Upper lobe of right lung (tissue), 1 donor: ENCODE measurements around the gene FIBCD1. TPM values are rescaled to one million over a fixed set of nuclear protein-coding genes. Genes with fewer than 3 reads are reported as not detected.

Experiments used
- ATAC-seq: fragments of 200-7000 bp; cut with Tn5 transposase; one replicate; pipeline ENCODE4 v1.9.1; 2020; ENCODE audit warnings: mild to moderate bottlenecking, moderate library complexity
- DNase-seq: peaks from one replicate; pipeline ENCODE4 v3.0.0-alpha.2; 2020
- H3K27ac ChIP-seq: fragments of 200-600 bp; one replicate; pipeline ENCODE4 v1.8.0; 2022
- H3K27me3 ChIP-seq: fragments of 200-600 bp; one replicate; pipeline ENCODE4 v1.8.0; 2022; ENCODE audit warnings: mild to moderate bottlenecking
- H3K36me3 ChIP-seq: fragments of 200-600 bp; one replicate; pipeline ENCODE4 v1.8.0; 2022
- H3K4me1 ChIP-seq: fragments of 200-600 bp; one replicate; pipeline ENCODE4 v1.8.0; 2022
- H3K4me3 ChIP-seq: fragments of 200-600 bp; one replicate; pipeline ENCODE4 v1.8.0; 2022; ENCODE audit warnings: mild to moderate bottlenecking
- H3K9me3 ChIP-seq: fragments of 200-600 bp; one replicate; pipeline ENCODE4 v1.8.0; 2022
- CTCF ChIP-seq: fragments of 200-600 bp; IDR thresholded peaks from one replicate; pipeline ENCODE4 v1.8.0; 2022; ENCODE audit warnings: antibody characterized with exemption
- intact Hi-C: fragments of 100-400 bp; cut with DNase I; formaldehyde crosslinking; loops from one replicate; pipeline ENCODE4 v1.11.0; 2022
- total RNA-seq: library from RNA; stranded (reverse); fragmentation: NEBNext Ultra II Directional; extraction: Animal tissue kit (Norgen Biotek cat#: 25700); gene quantifications from one replicate; pipeline ENCODE4 v1.2.1, GENCODE V29; 2021
- donor health status: DM: no; HTN: yes; CAD: no; lungs with severe emphysema.

Gene FIBCD1
- total RNA-seq, 1 donor from 2014 or later: 2.7 TPM

GRCh38 chr9:130896233-130897014 is 42.6 kb downstream of the FIBCD1 start, which contains the start of gene QRFP:
QRFP (minus strand) TSS chr9:130896812; CDS start chr9:130893838, 2,974 bp downstream.
- no peaks in the 10 kb centered on the region for H3K4me1 ChIP-seq
- H3K4me3 ChIP-seq: no peak within 1 kb of the TSS
- ATAC-seq: no peak
- DNase-seq: no peak
- H3K27me3 ChIP-seq: peaks cover 4% of the 10 kb centered on the region
- TF ChIP-seq CTCF: no peak
- H3K27ac ChIP-seq: no peak within 1 kb of the TSS
- H3K36me3 ChIP-seq: peaks cover 11% of the 10 kb centered on the region
- intact Hi-C loops: no loop called here
- H3K9me3 ChIP-seq: no peaks in the 10 kb centered on the region

GRCh38 chr9:130895481-130896232 is 43.4 kb downstream of the FIBCD1 start:
- ATAC-seq (no peak), DNase-seq (no peak)
- H3K4me3 ChIP-seq: no peak overlapping the region
- no peaks in the 10 kb centered on the region for H3K27me3 ChIP-seq
- H3K36me3 ChIP-seq: peaks cover 11% of the 10 kb centered on the region
- H3K4me1 ChIP-seq: no peaks in the 10 kb centered on the region
- no peaks in the 10 kb centered on the region for H3K9me3 ChIP-seq
- TF ChIP-seq CTCF: no peak
- H3K27ac ChIP-seq: no peak overlapping the region
- intact Hi-C loops: no loop called here

DNA sequence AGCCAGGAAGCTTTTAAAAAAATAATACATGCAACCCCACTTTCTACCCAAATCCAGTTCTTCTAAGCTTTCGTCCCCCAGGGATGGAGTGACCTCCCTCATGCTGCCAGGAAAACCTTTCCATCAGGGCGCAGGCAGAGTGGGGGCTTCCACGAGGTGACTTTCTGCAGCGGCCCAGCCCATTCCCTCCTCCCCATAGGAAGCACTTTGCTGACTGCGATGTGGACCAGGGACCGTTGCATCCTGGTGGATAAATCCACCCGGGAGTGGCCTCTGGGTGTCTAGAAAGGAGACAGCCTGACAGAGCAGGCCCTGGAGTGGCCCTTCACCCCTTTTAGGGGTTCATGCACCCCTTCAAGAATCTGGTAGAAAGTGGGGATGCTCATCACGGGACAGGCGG is 44.0 kb downstream of the FIBCD1 start:
- H3K27ac ChIP-seq: no peak overlapping the region
- no peaks in the 10 kb centered on the region for H3K4me1 ChIP-seq
- TF ChIP-seq CTCF: no peak
- ATAC-seq: no peak
- intact Hi-C loops: no loop called here
- peaks cover 16% of the 10 kb centered on the region for H3K36me3 ChIP-seq
- H3K4me3 ChIP-seq: no peak overlapping the region
- no peak for DNase-seq
- H3K9me3 ChIP-seq: no peaks in the 10 kb centered on the region
- H3K27me3 ChIP-seq: no peaks in the 10 kb centered on the region

GRCh38 chr9:130894546-130894945 is 44.5 kb downstream of the FIBCD1 start:
- no peak overlapping the region for H3K27ac ChIP-seq

More at GRCh38 chr9:130894546-130894945, 44.5 kb downstream of the FIBCD1 start:
- Histone ChIP-seq H3K9me3 (no peaks in the 10 kb centered on the region), H3K36me3 (peaks cover 21% of the 10 kb centered on the region), H3K4me3 (no peak overlapping the region), H3K27me3 (no peaks in the 10 kb centered on the region), H3K4me1 (no peaks in the 10 kb centered on the region)
- DNase-seq (no peak), ATAC-seq (no peak)
- no peak for TF ChIP-seq CTCF
- intact Hi-C loops: no loop called here
